Keratinocyte (primary cell): ENCODE measurements around the gene TAF1A.

Source experiments
- CTCF ChIP-seq, 3 experiments: IDR thresholded peaks in 1 of 3; conservative IDR thresholded peaks in 1 of 3; optimal IDR thresholded peaks in 1 of 3; 2 replicates in 2 of 3; 3 replicates in 1 of 3; pipeline versions ENCODE3 to v1.5.1; 2011; ENCODE audit warnings: low read length in 3 of 3, mild to moderate bottlenecking in 3 of 3, moderate library complexity in 2 of 3, control low read depth in 1 of 3, inconsistent platforms in 1 of 3; ENCODE audit not compliant: insufficient read depth in 2 of 3; ENCODE audit errors: extremely low read depth in 1 of 3
- EZH2 ChIP-seq: IDR thresholded peaks from one replicate; pipeline ENCODE4 v1.6.1; 2012; ENCODE audit warnings: inconsistent platforms, mild to moderate bottlenecking, low read length, moderate library complexity

DNA sequence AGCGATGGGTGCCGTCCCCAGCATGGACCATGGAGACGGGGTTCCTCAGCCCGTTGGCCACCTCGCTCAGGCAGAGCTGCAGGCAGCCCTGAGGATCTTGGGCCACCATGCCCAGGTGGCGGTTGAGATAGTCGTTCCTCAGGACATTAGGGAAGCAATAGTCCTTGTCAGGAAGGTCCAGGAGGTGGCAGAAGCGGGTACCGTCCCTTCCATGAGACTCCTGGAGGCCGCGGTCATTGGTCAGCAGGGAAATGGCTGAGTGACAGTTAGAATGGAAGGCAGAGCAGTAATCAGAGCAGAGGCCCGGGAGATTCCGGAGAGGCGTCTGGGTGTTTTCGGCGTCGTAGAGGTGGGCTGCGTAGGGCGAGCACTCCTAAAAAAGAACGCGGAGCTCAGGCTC is 45.9 kb downstream of the TAF1A start:
- TF ChIP-seq CTCF (optimal IDR thresholded peaks at IDR 0.05 in 1 of 3, IDR thresholded peaks at IDR 0.05 in 1 of 3, conservative IDR thresholded peaks at IDR 0.05 in 1 of 3; ENCODE audit: extremely low read depth in 1 of 3, insufficient read depth in 2 of 3, low read length in 3 of 3) (no peak), EZH2 (no peak)
